Heart right ventricle (tissue), 16 donors: ENCODE measurements around the gene GRK5. TPM values are rescaled to one million over a fixed set of nuclear protein-coding genes. Genes with fewer than 3 reads are reported as not detected.

ENCODE experiments used
- ATAC-seq, 8 donors: fragments of 200-7000 bp; cut with Tn5 transposase; one replicate each; pipeline ENCODE4 v1.9.1; 2020; ENCODE audit warnings: mild to moderate bottlenecking in 8 of 8, moderate library complexity in 8 of 8, moderate number of reproducible peaks in 1 of 8
- DNase-seq, 2 donors: peaks; one replicate each; pipeline ENCODE4 v3.0.0-alpha.2; 2020
- H3K27ac ChIP-seq, 10 donors: fragments of 200-600 bp; sonication (generic) in 2 of 10; one replicate each; pipeline versions ENCODE4 v1.5.0 to v1.8.0; 2020 to 2022; ENCODE audit warnings: mild to moderate bottlenecking in 3 of 10
- H3K27me3 ChIP-seq, 7 donors: fragments of 200-600 bp; one replicate each; pipeline ENCODE4 v1.8.0; 2021 to 2022; ENCODE audit warnings: mild to moderate bottlenecking in 2 of 7
- H3K36me3 ChIP-seq, 9 donors: fragments of 200-600 bp; sonication (generic) in 1 of 9; one replicate each; pipeline versions ENCODE4 v1.5.0 to v1.8.0; 2020 to 2022; ENCODE audit warnings: mild to moderate bottlenecking in 2 of 9
- H3K4me1 ChIP-seq, 9 donors: fragments of 200-600 bp; sonication (generic) in 1 of 9; one replicate each; pipeline versions ENCODE4 v1.5.0 to v1.8.0; 2020 to 2022; ENCODE audit warnings: mild to moderate bottlenecking in 4 of 9
- H3K4me3 ChIP-seq, 10 donors: fragments of 200-600 bp; sonication (generic) in 2 of 10; one replicate each; pipeline versions ENCODE4 v1.5.0 to v1.8.0; 2020 to 2022; ENCODE audit warnings: mild to moderate bottlenecking in 7 of 10, moderate library complexity in 2 of 10
- H3K9me3 ChIP-seq, 11 donors: fragments of 200-600 bp in 10 of 11; sonication (generic) in 2 of 11; one replicate each; pipeline versions ENCODE4 v1.5.0 to v1.8.0; 2013 to 2022; ENCODE audit warnings: mild to moderate bottlenecking in 2 of 11, control low read depth in 1 of 11, moderate library complexity in 1 of 11
- CTCF ChIP-seq, 9 donors: fragments of 200-600 bp; sonication (generic) in 2 of 9; IDR thresholded peaks; one replicate each; pipeline versions ENCODE4 v1.5.0 to v1.8.0; 2021 to 2022; ENCODE audit warnings: antibody characterized with exemption in 9 of 9, mild to moderate bottlenecking in 5 of 9, moderate library complexity in 1 of 9
- WGBS, 2 donors: extraction: QIAGEN DNeasy Blood & Tissue Kit; methylation state at CpG; one replicate each; pipeline ENCODE4 v1.1.7; 2013; ENCODE audit warnings: inconsistent platforms in 1 of 2; 5-methylcytosine and 5-hydroxymethylcytosine counted together
- intact Hi-C, 10 donors: fragments of 100-400 bp; cut with DNase I; formaldehyde crosslinking; loops; one replicate each; pipeline versions ENCODE4 v1.11.1 to v1.14.2; 2022
- polyA plus RNA-seq, 2 donors: library from polyadenylated mRNA; stranded (reverse); fragments of 200-250 nt; gene quantifications; one replicate each; pipeline ENCODE4 v1.2.3, GENCODE V29; 2013
- total RNA-seq, 10 donors: library from RNA; stranded (reverse); fragmentation: NEBNext Ultra II Directional in 3 of 10; extraction: Animal tissue kit (Norgen Biotek cat#: 25700) in 3 of 10; gene quantifications; one replicate each; pipeline versions ENCODE4 v1.2.1 to v1.2.4, GENCODE V29; 2021 to 2023
- donor health status: Arrhythmogenic right ventricular cardiomyopathy.
- donor health status: ischemic (EF 13 %, LVEDD 7.1; RV severe dilation, severe dysfunction).
- donor health status: healthy with polysubstance abuse.
- donor health status: DM: no; HTN: yes; CAD: no.
- donor health status: DM: no; HTN: no; CAD: no.
- donor health status: ischemic (EF 25% LVEDD 6.9; RV normal size, moderate dysfunction).
- donor health status: ischemic (EF 25% LVEDD 5.7; RV mildly dilated, moderate dysfunction).
- donor health status: healthy.
- donor health status: DM: yes; HTN: yes; CAD: no.
- donor health status: Ischemic cardiomyopathy.
- donor health status: ischemic (EF 35%, LVEDD 5.7; RV mildly dilated, moderate dysfunction).
- donor health status: nonischemic (EF 11% LVEDD 7.7; RV severe dilation, severe dysfunction).
- donor health status: DM: yes; HTN: yes; CAD: no.
- donor health status: PGD.
- donor health status: ischemic (EF 29% LVEDD 5.4; RV normal size, mild dysfunction).
- donor health status: nonischemic (EF 23%, LVEDD 6.1; RV moderate dilation, normal function).

The GRK5 gene
- total and polyA plus RNA-seq, 12 donors, result 11.8 to 80.5 (median 26.6) TPM

GRCh38 chr10:119215371-119215770 lies 8.0 kb downstream of the GRK5 start:
- Histone ChIP-seq H3K27me3 (no peaks in the 10 kb centered on the region), H3K4me1 (peaks cover 5 to 100% (median 78%) of the 10 kb centered on the region in 9 donors), H3K27ac (peak overlapping the region in 1 of 10 donors; percentile 1), H3K9me3 (no peaks in the 10 kb centered on the region), H3K36me3 (peaks cover 0 to 21% (median 0%) of the 10 kb centered on the region in 9 donors), H3K4me3 (no peak overlapping the region)
- 91 to 94% methylated on average over 2 of the region's 2 CpGs for WGBS, 2 donors
- intact Hi-C loops, result loop anchor here in 2 of 10 donors (10.0 kb wide), 2 partner anchors 49 to 79 kb away; no protein-coding TSS in a partner anchor
- no peak for DNase-seq
- no peak for ATAC-seq
- TF ChIP-seq CTCF (IDR thresholded peaks at IDR 0.05), result no peak

GRCh38 chr10:119216127-119216526 lies 8.8 kb downstream of the GRK5 start:
- Histone ChIP-seq H3K27ac (peak overlapping the region in 1 of 10 donors; percentile 1), H3K9me3 (no peaks in the 10 kb centered on the region), H3K4me1 (peaks cover 7 to 100% (median 75%) of the 10 kb centered on the region in 9 donors), H3K36me3 (peaks cover 0 to 21% (median 0%) of the 10 kb centered on the region in 9 donors), H3K27me3 (no peaks in the 10 kb centered on the region), H3K4me3 (no peak overlapping the region)
- ATAC-seq, result no peak
- 77 to 83% methylated on average over 5 of the region's 5 CpGs for WGBS, 2 donors
- TF ChIP-seq CTCF (IDR thresholded peaks at IDR 0.05), result no peak
- DNase-seq, result no peak
- intact Hi-C loops, result loop anchor here in 2 of 10 donors (10.0 kb wide), 2 partner anchors 49 to 79 kb away; no protein-coding TSS in a partner anchor

- 83 to 84% methylated on average over 9 of the region's 9 CpGs for WGBS, 2 donors
- H3K4me1 ChIP-seq, result peaks cover 13 to 100% (median 75%) of the 10 kb centered on the region in 9 donors
- intact Hi-C loops, result loop anchor here in 2 of 10 donors (10.0 kb wide), 2 partner anchors 47 to 77 kb away; no protein-coding TSS in a partner anchor
Measured at GRCh38 chr10:119217401-119217800, 10.0 kb downstream of the GRK5 start.

GRCh38 chr10:119217991-119218490 lies 10.7 kb downstream of the GRK5 start:
- ATAC-seq (peak in 7 of 8 donors; percentile 10 to 81 (median 28)), DNase-seq (no peak)
- Histone ChIP-seq H3K4me1 (peaks cover 16 to 100% (median 75%) of the 10 kb centered on the region in 9 donors), H3K27me3 (no peaks in the 10 kb centered on the region), H3K36me3 (peaks cover 0 to 11% (median 0%) of the 10 kb centered on the region in 9 donors), H3K9me3 (no peaks in the 10 kb centered on the region), H3K4me3 (no peak overlapping the region), H3K27ac (peak overlapping the region in 3 of 10 donors; percentile 16 to 40 (median 26))
- WGBS, 2 donors, result 66 to 70% methylated on average over 4 of the region's 4 CpGs
- TF ChIP-seq CTCF (IDR thresholded peaks at IDR 0.05), result no peak
- intact Hi-C loops, result loop anchor here in 2 of 10 donors (10.0 kb wide), 2 partner anchors 47 to 77 kb away; no protein-coding TSS in a partner anchor

More at GRCh38 chr10:119217401-119217800, 10.0 kb downstream of the GRK5 start:
- no peaks in the 10 kb centered on the region for H3K9me3 ChIP-seq
- no peak overlapping the region for H3K4me3 ChIP-seq
- ATAC-seq, result peak in 1 of 8 donors; percentile 19
- TF ChIP-seq CTCF (IDR thresholded peaks at IDR 0.05), result no peak
- no peaks in the 10 kb centered on the region for H3K27me3 ChIP-seq
- peak overlapping the region in 3 of 10 donors; percentile 1 to 40 (median 15) for H3K27ac ChIP-seq
- H3K36me3 ChIP-seq, result peaks cover 0 to 17% (median 0%) of the 10 kb centered on the region in 9 donors
- DNase-seq, result no peak
